ENCODE measurements around the gene MRPL4.

The MRPL4 gene

GRCh38 chr19:10223488-10224213 is 28.4 kb upstream of the MRPL4 start:
- no peak overlapping the region for H3K4me3 ChIP-seq (ENCODE audit: low read depth, low read length)
- no peak for TF ChIP-seq CTCF (conservative IDR thresholded peaks at IDR 0.05; ENCODE audit: low read depth, low read length)
- DNase-seq (ENCODE audit: low read depth), result no peak

GRCh38 chr19:10224337-10224736 is 27.7 kb upstream of the MRPL4 start:
- H3K4me3 ChIP-seq (ENCODE audit: low read depth, low read length), result no peak overlapping the region
- TF ChIP-seq CTCF (conservative IDR thresholded peaks at IDR 0.05; ENCODE audit: low read depth, low read length), result no peak
- DNase-seq (ENCODE audit: low read depth), result no peak

GRCh38 chr19:10226021-10226375 is 26.0 kb upstream of the MRPL4 start:
- no peak overlapping the region for H3K4me3 ChIP-seq (ENCODE audit: low read depth, low read length)
- TF ChIP-seq CTCF (conservative IDR thresholded peaks at IDR 0.05; ENCODE audit: low read depth, low read length), result no peak
- DNase-seq (ENCODE audit: low read depth), result no peak

GRCh38 chr19:10226376-10227025 is 25.5 kb upstream of the MRPL4 start:
- no peak overlapping the region for H3K4me3 ChIP-seq (ENCODE audit: low read depth, low read length)
- peak; percentile 64 for DNase-seq (ENCODE audit: low read depth)
- TF ChIP-seq CTCF (conservative IDR thresholded peaks at IDR 0.05; ENCODE audit: low read depth, low read length), result no peak

- no peak overlapping the region for H3K4me3 ChIP-seq (ENCODE audit: low read depth, low read length)
- peak; percentile 47 for DNase-seq (ENCODE audit: low read depth)
- peak; percentile 38 for TF ChIP-seq CTCF (conservative IDR thresholded peaks at IDR 0.05; ENCODE audit: low read depth, low read length)
Measured at GRCh38 chr19:10227026-10227971, 24.7 kb upstream of the MRPL4 start.

- no peak for DNase-seq (ENCODE audit: low read depth)
- no peak for TF ChIP-seq CTCF (conservative IDR thresholded peaks at IDR 0.05; ENCODE audit: low read depth, low read length)
- H3K4me3 ChIP-seq (ENCODE audit: low read depth, low read length), result no peak overlapping the region
Measured at GRCh38 chr19:10228393-10228792, 23.6 kb upstream of the MRPL4 start.

Data from choroid plexus epithelial cell (primary cell).